H9 (cell line): ENCODE measurements around the gene SLC6A2. TPM values are rescaled to one million over a fixed set of nuclear protein-coding genes. Genes with fewer than 3 reads are reported as not detected.

Experiments used
- DNase-seq: peaks from one replicate; pipeline ENCODE4 v3.0.0-alpha.2; 2017
- H2AFZ ChIP-seq: one replicate; pipeline ENCODE4 v1.6.1; 2013; ENCODE audit warnings: mild to moderate bottlenecking, low read length, control low read depth, moderate library complexity
- H2AK5ac ChIP-seq: 2 replicates; pipeline ENCODE4 v1.6.1; 2013; ENCODE audit warnings: low read length, control low read depth, mixed read lengths; ENCODE audit not compliant: insufficient read length
- H2BK120ac ChIP-seq: one replicate; pipeline ENCODE4 v1.6.1; 2013; ENCODE audit warnings: low read depth, mild to moderate bottlenecking, low read length, control low read depth, inconsistent platforms; ENCODE audit not compliant: poor library complexity, severe bottlenecking
- H2BK12ac ChIP-seq: 2 replicates; pipeline ENCODE4 v1.6.1; 2013; ENCODE audit warnings: low read length, control low read depth, mixed read lengths, low read depth; ENCODE audit not compliant: insufficient read length
- H2BK15ac ChIP-seq: 2 replicates; pipeline ENCODE4 v1.6.1; 2013; ENCODE audit warnings: low read depth, low read length, control low read depth
- H2BK20ac ChIP-seq: one replicate; pipeline ENCODE4 v1.6.1; 2013; ENCODE audit warnings: low read depth, mild to moderate bottlenecking, low read length, control low read depth, inconsistent platforms; ENCODE audit not compliant: poor library complexity, severe bottlenecking
- H2BK5ac ChIP-seq: 2 replicates; pipeline ENCODE4 v1.6.1; 2013; ENCODE audit warnings: low read length, control low read depth, mixed read lengths; ENCODE audit not compliant: insufficient read length
- H3K14ac ChIP-seq: 2 replicates; pipeline ENCODE4 v1.6.1; 2013; ENCODE audit warnings: low read length, control low read depth; ENCODE audit not compliant: insufficient read depth
- H3K18ac ChIP-seq: 2 replicates; pipeline ENCODE4 v1.6.1; 2013; ENCODE audit warnings: low read depth, mild to moderate bottlenecking, mixed read lengths, low read length, control low read depth; ENCODE audit not compliant: insufficient read length
- H3K23ac ChIP-seq: 2 replicates; pipeline ENCODE4 v1.6.1; 2013; ENCODE audit warnings: low read length, control low read depth, mixed read lengths, low read depth; ENCODE audit not compliant: insufficient read length
- H3K23me2 ChIP-seq: 2 replicates; pipeline ENCODE4 v1.6.1; 2013; ENCODE audit warnings: low read depth, mild to moderate bottlenecking, mixed read lengths, low read length, control low read depth; ENCODE audit not compliant: insufficient read length, poor library complexity, severe bottlenecking
- H3K27ac ChIP-seq: 2 replicates; pipeline ENCODE4 v1.5.1; 2013; ENCODE audit warnings: low read length, control low read depth, mixed read lengths, low read depth; ENCODE audit not compliant: insufficient read length
- H3K27me3 ChIP-seq: 2 replicates; pipeline ENCODE4 v1.6.1; 2013; ENCODE audit warnings: low read length, control low read depth, inconsistent platforms; ENCODE audit not compliant: insufficient read depth
- H3K4ac ChIP-seq: 2 replicates; pipeline ENCODE4 v1.6.1; 2013; ENCODE audit warnings: low read depth, mild to moderate bottlenecking, control low read depth, inconsistent platforms, low read length, moderate library complexity
- H3K4me1 ChIP-seq: 2 replicates; pipeline ENCODE4 v1.6.1; 2013; ENCODE audit warnings: low read length, control low read depth, inconsistent platforms; ENCODE audit not compliant: insufficient read depth
- H3K4me2 ChIP-seq: 2 replicates; pipeline ENCODE4 v1.6.1; 2013; ENCODE audit warnings: low read length, control low read depth, mixed read lengths; ENCODE audit not compliant: insufficient read length, insufficient read depth
- H3K56ac ChIP-seq: 2 replicates; pipeline ENCODE4 v1.6.1; 2013; ENCODE audit warnings: low read depth, mild to moderate bottlenecking, mixed read lengths, low read length, control low read depth; ENCODE audit not compliant: insufficient read length
- H3K79me1 ChIP-seq: 2 replicates; pipeline ENCODE4 v1.6.1; 2013; ENCODE audit warnings: low read depth, mild to moderate bottlenecking, moderate library complexity, low read length, control low read depth, inconsistent platforms; ENCODE audit not compliant: insufficient read depth, poor library complexity, severe bottlenecking
- H3K79me2 ChIP-seq: 2 replicates; pipeline ENCODE4 v1.6.1; 2013; ENCODE audit warnings: low read length, control low read depth, inconsistent platforms; ENCODE audit not compliant: insufficient read depth
- H3K9ac ChIP-seq: 2 replicates; pipeline ENCODE4 v1.6.1; 2013; ENCODE audit warnings: low read length, control low read depth, mixed read lengths; ENCODE audit not compliant: insufficient read length; ENCODE audit errors: extremely low read depth
- H3K9me3 ChIP-seq: one replicate; pipeline ENCODE4 v1.6.1; 2013; ENCODE audit warnings: low read depth, low read length, inconsistent platforms; ENCODE audit not compliant: control insufficient read depth
- H3T11ph ChIP-seq: one replicate; pipeline ENCODE4 v1.6.1; 2013; ENCODE audit warnings: mild to moderate bottlenecking, low read length, control low read depth, inconsistent platforms
- H4K20me1 ChIP-seq: one replicate; pipeline ENCODE4 v1.6.1; 2013; ENCODE audit not compliant: control insufficient read depth, insufficient read length, insufficient read depth
- H4K5ac ChIP-seq: 2 replicates; pipeline ENCODE4 v1.6.1; 2013; ENCODE audit warnings: low read depth, mild to moderate bottlenecking, mixed read lengths, low read length, control low read depth; ENCODE audit not compliant: insufficient read length
- H4K8ac ChIP-seq: replicated peaks from 2 replicates; pipeline ENCODE4 v1.6.1; 2013; ENCODE audit warnings: low read length, control low read depth, mixed read lengths, low read depth; ENCODE audit not compliant: insufficient read length
- H4K91ac ChIP-seq: 2 replicates; pipeline ENCODE4 v1.6.1; 2013; ENCODE audit warnings: low read depth, mild to moderate bottlenecking, moderate library complexity, mixed read lengths, low read length, control low read depth; ENCODE audit not compliant: insufficient read length
- H3K27ac Mint-ChIP-seq, 3 experiments: 2 replicates in 2 of 3; 3 replicates in 1 of 3; pipeline ENCODE4 v1.8.0; 2020 to 2021; ENCODE audit warnings: mixed read lengths in 3 of 3, mild to moderate bottlenecking in 1 of 3, moderate library complexity in 1 of 3
- H3K27me3 Mint-ChIP-seq: 2 replicates; pipeline ENCODE4 v1.8.0; 2021; ENCODE audit warnings: low read depth, mild to moderate bottlenecking, moderate library complexity, mixed read lengths
- H3K36me3 Mint-ChIP-seq, 3 experiments: 2 replicates in 2 of 3; 3 replicates in 1 of 3; pipeline ENCODE4 v1.8.0; 2020 to 2021; ENCODE audit warnings: low read depth in 3 of 3, mixed read lengths in 3 of 3; ENCODE audit not compliant: insufficient read depth in 1 of 3
- H3K4me1 Mint-ChIP-seq, 2 experiments: 2 replicates each; pipeline ENCODE4 v1.8.0; 2020; ENCODE audit warnings: mixed read lengths in 2 of 2
- H3K4me3 Mint-ChIP-seq, 2 experiments: 2 replicates in 1 of 2; 3 replicates in 1 of 2; pipeline ENCODE4 v1.8.0; 2020 to 2021; ENCODE audit warnings: mild to moderate bottlenecking in 2 of 2, mixed read lengths in 2 of 2, moderate library complexity in 1 of 2
- H3K9me3 Mint-ChIP-seq, 2 experiments: 2 replicates in 1 of 2; 3 replicates in 1 of 2; pipeline ENCODE4 v1.8.0; 2020; ENCODE audit warnings: mild to moderate bottlenecking in 2 of 2, mixed read lengths in 2 of 2, moderate library complexity in 1 of 2
- WGBS: extraction: QIAGEN DNeasy Blood & Tissue Kit; methylation state at CpG from one replicate; pipeline ENCODE4 v1.1.7; 2013; ENCODE audit warnings: missing lambda C conversion rate, low lambda C conversion rate, mixed read lengths; ENCODE audit not compliant: insufficient read length; ENCODE audit errors: extremely low coverage; 5-methylcytosine and 5-hydroxymethylcytosine counted together
- total RNA-seq: library from RNA; stranded (reverse); gene quantifications from 2 replicates; pipeline ENCODE4 v1.2.1, GENCODE V29; 2021
- TF ChIP-seq, protein P1 (sequence below): fragments of 200-600 bp; sonication (generic); conservative IDR thresholded peaks from 3 replicates; pipeline ENCODE4 v1.8.0; 2021; ENCODE audit warnings: antibody characterized with exemption, mild to moderate bottlenecking

Gene SLC6A2
- total RNA-seq, 1 experiment from 2014 or later, result 0.24 TPM

DNA sequence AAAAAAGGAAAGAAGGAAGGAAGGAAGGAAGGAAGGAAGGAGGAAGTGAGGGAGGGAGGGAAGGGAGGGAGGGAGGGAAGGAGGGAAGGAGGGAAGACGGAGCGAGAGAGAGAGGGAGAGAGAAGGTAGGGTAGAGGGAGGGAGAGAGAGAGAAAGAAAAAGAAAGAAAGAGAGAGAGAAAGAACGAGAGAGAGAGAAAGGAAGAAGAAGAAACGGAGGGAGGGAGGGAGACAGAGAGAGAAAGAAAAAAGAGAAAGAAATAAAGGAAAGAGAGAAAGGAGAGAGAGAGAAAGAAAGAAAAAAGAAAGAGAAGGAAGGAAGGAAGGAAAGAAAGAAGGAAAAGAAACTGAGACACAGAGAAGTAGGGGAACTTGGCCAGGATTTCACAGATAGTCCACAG, 8.4 kb upstream of the SLC6A2 start:
- Histone ChIP-seq H3K4ac (no peak overlapping the region), H3K23me2 (peaks cover 2% of the 10 kb centered on the region), H3K79me1 (no peaks in the 10 kb centered on the region), H3K23ac (no peak overlapping the region), H2BK120ac (no peak overlapping the region), H3K14ac (no peak overlapping the region), H2BK12ac (no peak overlapping the region), H3K56ac (no peak overlapping the region), H3K9ac (no peak overlapping the region), H3K4me2 (no peak overlapping the region), H4K5ac (no peak overlapping the region), H3K79me2 (no peaks in the 10 kb centered on the region), H2BK20ac (no peak overlapping the region), H2BK15ac (no peak overlapping the region), H3K4me1 (no peaks in the 10 kb centered on the region), H3T11ph (no peak overlapping the region), H3K27ac (no peak overlapping the region), H3K18ac (no peak overlapping the region), H4K91ac (no peak overlapping the region), H4K20me1 (no peaks in the 10 kb centered on the region), H3K27me3 (peaks cover 4% of the 10 kb centered on the region; the same call in 1 of the 2 replicates), H2AFZ (no peak overlapping the region), H2BK5ac (no peak overlapping the region), H2AK5ac (no peak overlapping the region), H3K9me3 (no peaks in the 10 kb centered on the region), H4K8ac (no peak overlapping the region)
- Mint-ChIP-seq H3K4me1 (peaks cover 4 to 5% of the 10 kb centered on the region in 2 experiments), H3K27me3 (peaks cover 36% of the 10 kb centered on the region), H3K4me3 (no peak overlapping the region), H3K9me3 (no peaks in the 10 kb centered on the region), H3K36me3 (no peaks in the 10 kb centered on the region), H3K27ac (no peak overlapping the region)
- WGBS, result 100% methylated on average over 2 of the region's 4 CpGs
- TF ChIP-seq, protein P1, sequence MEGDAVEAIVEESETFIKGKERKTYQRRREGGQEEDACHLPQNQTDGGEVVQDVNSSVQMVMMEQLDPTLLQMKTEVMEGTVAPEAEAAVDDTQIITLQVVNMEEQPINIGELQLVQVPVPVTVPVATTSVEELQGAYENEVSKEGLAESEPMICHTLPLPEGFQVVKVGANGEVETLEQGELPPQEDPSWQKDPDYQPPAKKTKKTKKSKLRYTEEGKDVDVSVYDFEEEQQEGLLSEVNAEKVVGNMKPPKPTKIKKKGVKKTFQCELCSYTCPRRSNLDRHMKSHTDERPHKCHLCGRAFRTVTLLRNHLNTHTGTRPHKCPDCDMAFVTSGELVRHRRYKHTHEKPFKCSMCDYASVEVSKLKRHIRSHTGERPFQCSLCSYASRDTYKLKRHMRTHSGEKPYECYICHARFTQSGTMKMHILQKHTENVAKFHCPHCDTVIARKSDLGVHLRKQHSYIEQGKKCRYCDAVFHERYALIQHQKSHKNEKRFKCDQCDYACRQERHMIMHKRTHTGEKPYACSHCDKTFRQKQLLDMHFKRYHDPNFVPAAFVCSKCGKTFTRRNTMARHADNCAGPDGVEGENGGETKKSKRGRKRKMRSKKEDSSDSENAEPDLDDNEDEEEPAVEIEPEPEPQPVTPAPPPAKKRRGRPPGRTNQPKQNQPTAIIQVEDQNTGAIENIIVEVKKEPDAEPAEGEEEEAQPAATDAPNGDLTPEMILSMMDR, result no peak
- no peak for DNase-seq
